Prostate gland (tissue), 2 donors: ENCODE measurements around the gene KCTD1. TPM values are rescaled to one million over a fixed set of nuclear protein-coding genes. Genes with fewer than 3 reads are reported as not detected.
A peak's percentile ranks its signal among the peaks of the same experiment; 100 is the strongest.

Experiments used
- DNase-seq: peaks from one replicate; pipeline ENCODE4 v3.0.0-alpha.2; 2019; ENCODE audit warnings: low spot score
- H3K27ac ChIP-seq, 2 donors: fragments of 200-600 bp; sonication (generic); 2 replicates each; pipeline ENCODE4 v1.5.1; 2017 to 2019
- H3K27me3 ChIP-seq: fragments of 200-600 bp; sonication (generic); replicated peaks from 2 replicates; pipeline ENCODE4 v1.5.1; 2019; ENCODE audit not compliant: insufficient read depth
- H3K36me3 ChIP-seq, 2 donors: fragments of 200-600 bp; sonication (generic); 1 replicate in 1 of 2; 2 replicates in 1 of 2; pipeline versions ENCODE4 v1.5.1 to v1.8.1; 2017 to 2019
- H3K4me1 ChIP-seq: fragments of 200-600 bp; sonication (generic); replicated peaks from 2 replicates; pipeline ENCODE4 v1.5.1; 2019
- H3K4me3 ChIP-seq, 2 donors: fragments of 200-600 bp; sonication (generic); 2 replicates each; pipeline ENCODE4 v1.5.1; 2017 to 2019
- H3K9me3 ChIP-seq: fragments of 200-600 bp; sonication (generic); 2 replicates; pipeline ENCODE4 v1.5.1; 2017
- CTCF ChIP-seq, 4 experiments: fragments of 200-600 bp in 2 of 4; fragments of 450-650 bp in 2 of 4; sonication (generic) in 2 of 4; IDR thresholded peaks; 1 replicate in 3 of 4; 2 replicates in 1 of 4; pipeline ENCODE4 v1.5.1; 2016 to 2019; ENCODE audit warnings: antibody characterized with exemption in 4 of 4, mild to moderate bottlenecking in 2 of 4, moderate library complexity in 2 of 4
- POLR2A ChIP-seq: fragments of 450-650 bp; IDR thresholded peaks from one replicate; pipeline ENCODE4 v1.6.1; 2016; ENCODE audit warnings: antibody characterized with exemption, mild to moderate bottlenecking
- POLR2AphosphoS5 ChIP-seq: sonication (generic); formaldehyde crosslinking; IDR thresholded peaks from one replicate; pipeline ENCODE4 v1.6.1; 2017; ENCODE audit warnings: antibody characterized with exemption
- WGBS: methylation state at CpG from one replicate; pipeline ENCODE4 v1.1.5; 2018; 5-methylcytosine and 5-hydroxymethylcytosine counted together
- intact Hi-C: fragments of 100-400 bp; cut with DNase I; formaldehyde crosslinking; loops from one replicate; pipeline ENCODE4 v1.14.2; 2022
- total RNA-seq, 2 donors: library from RNA; depleted of rRNA; stranded (reverse); fragments of >200 nt; gene quantifications; one replicate each; pipeline ENCODE4 v1.1.0, GENCODE V29; 2016

The KCTD1 gene
- total RNA-seq, 2 donors from 2014 or later, result 24.7 to 40.5 TPM

DNA sequence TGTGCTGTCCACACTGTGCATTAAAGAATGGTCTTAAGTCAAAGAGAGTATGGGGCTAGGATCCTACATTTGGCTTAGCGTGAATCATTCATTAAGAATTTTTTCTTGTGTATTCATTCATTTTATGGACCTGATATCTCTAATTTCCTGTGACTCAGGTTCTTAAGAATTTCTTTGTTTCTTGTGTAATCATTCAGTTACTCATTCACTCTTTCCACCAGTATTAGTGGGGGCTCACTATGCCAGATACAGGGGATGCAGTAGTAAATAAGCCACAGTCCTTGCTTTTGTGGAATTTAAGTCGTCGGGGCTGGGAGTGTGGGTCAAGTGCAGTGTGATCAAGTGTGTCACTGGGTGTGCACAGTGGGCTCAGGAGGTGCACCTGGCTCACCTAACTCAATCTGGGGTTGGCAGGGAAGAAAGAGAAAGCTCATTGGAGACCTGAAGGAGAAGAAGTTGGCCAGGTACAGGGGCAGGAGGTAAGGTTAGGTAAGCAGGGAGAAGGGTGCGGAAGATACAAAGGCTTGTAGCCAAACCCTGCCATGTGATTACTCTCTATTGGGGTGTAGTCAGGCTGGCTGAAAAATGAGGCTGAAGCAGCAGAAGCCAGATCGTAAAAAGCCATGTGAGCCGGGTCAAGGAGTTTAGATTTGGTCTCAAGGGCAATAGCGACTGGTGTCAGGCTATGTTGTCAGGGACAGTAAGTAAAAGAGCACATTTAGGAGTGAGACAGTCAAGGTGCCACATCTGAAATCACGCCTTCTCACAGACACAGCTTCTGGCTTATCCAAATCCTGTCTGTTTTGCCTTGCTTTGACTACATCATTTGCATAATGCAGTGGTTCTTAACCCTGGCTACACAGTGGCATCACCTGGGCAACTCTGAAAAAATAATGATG lies 67.2 kb downstream of the KCTD1 start:
- no peaks in the 10 kb centered on the region for H3K9me3 ChIP-seq
- no peaks in the 10 kb centered on the region for H3K36me3 ChIP-seq
- no peak overlapping the region for H3K4me3 ChIP-seq
- H3K27me3 ChIP-seq, result no peaks in the 10 kb centered on the region
- no peak for DNase-seq
- TF ChIP-seq POLR2A, result no peak
- TF ChIP-seq POLR2AphosphoS5, result no peak
- no peak for TF ChIP-seq CTCF (IDR thresholded peaks at IDR 0.05)
- intact Hi-C loops, result no loop called here
- peak overlapping the region in 1 of 2 donors; percentile 9 for H3K27ac ChIP-seq
- H3K4me1 ChIP-seq, result no peaks in the 10 kb centered on the region
- WGBS, result 58% methylated on average over 8 of the region's 8 CpGs

DNA sequence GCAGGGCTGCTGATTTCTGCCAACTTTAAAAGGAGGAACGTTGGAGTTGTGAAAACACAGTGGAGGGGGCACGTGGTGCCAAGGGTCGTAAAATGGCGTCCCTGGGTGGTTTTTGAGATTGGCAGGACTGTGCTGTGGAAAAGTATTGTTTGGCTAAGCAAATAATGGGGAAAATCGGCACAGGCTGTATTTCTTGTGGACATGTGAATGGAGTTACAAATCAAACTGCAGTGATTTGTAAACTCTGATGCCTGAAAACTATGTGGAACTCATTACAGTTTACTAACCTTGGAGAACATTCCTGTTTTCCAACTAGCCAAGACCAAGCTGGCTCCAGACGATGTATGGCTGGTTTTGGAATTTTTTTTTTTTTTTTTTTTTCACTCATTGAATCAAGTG lies 68.7 kb downstream of the KCTD1 start:
- DNase-seq, result peak; percentile 46
- TF ChIP-seq POLR2A, result no peak
- TF ChIP-seq POLR2AphosphoS5, result peak; percentile 71
- WGBS, result 11% methylated on average over 6 of the region's 6 CpGs

GRCh38 chr18:26479065-26479680 lies 69.2 kb downstream of the KCTD1 start:
- Histone ChIP-seq H3K36me3 (no peaks in the 10 kb centered on the region), H3K9me3 (no peaks in the 10 kb centered on the region), H3K4me1 (no peaks in the 10 kb centered on the region), H3K4me3 (peak overlapping the region in 1 of 2 donors; percentile 9), H3K27me3 (no peaks in the 10 kb centered on the region), H3K27ac (peak overlapping the region; percentile 79 to 80)
- intact Hi-C loops, result no loop called here
- no peak for TF ChIP-seq CTCF (IDR thresholded peaks at IDR 0.05)
- no peak for DNase-seq
- 36% methylated on average over 26 of the region's 26 CpGs for WGBS

More for the DNA sequence above, 68.7 kb downstream of the KCTD1 start:
- Histone ChIP-seq H3K4me3 (peak overlapping the region in 1 of 2 donors; percentile 9), H3K9me3 (no peaks in the 10 kb centered on the region), H3K27me3 (no peaks in the 10 kb centered on the region), H3K36me3 (no peaks in the 10 kb centered on the region), H3K27ac (peak overlapping the region; percentile 79 to 80), H3K4me1 (no peaks in the 10 kb centered on the region)
- intact Hi-C loops, result no loop called here

GRCh38 chr18:26477828-26478466 lies 70.4 kb downstream of the KCTD1 start:
- DNase-seq, result no peak
- H3K4me3 ChIP-seq, result no peak overlapping the region
- H3K27me3 ChIP-seq, result no peaks in the 10 kb centered on the region
- H3K27ac ChIP-seq, result no peak overlapping the region
- 43% methylated on average over 4 of the region's 4 CpGs for WGBS
- no peaks in the 10 kb centered on the region for H3K36me3 ChIP-seq
- TF ChIP-seq POLR2AphosphoS5, result no peak
- TF ChIP-seq CTCF (IDR thresholded peaks at IDR 0.05), result no peak
- TF ChIP-seq POLR2A, result no peak
- H3K4me1 ChIP-seq, result no peaks in the 10 kb centered on the region
- H3K9me3 ChIP-seq, result no peaks in the 10 kb centered on the region
- intact Hi-C loops, result no loop called here

DNA sequence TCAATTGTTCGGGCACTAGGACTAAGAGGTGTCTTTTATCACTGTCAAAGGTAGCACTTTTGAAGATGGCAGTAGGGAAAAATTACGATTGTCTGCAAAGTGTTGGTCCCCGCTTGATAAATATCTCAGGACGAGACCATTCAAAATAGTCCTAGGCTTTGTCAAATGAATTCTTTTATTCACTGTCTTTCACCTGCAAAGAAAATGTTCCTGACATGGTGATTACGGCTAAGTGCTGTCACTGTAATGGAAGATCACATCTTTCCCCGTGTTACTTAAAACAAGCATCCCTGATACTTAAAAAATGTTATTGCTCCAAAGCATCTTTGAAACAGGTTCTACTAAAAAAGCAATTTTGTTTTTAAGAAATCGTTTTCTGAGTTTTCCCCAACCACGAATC lies 71.7 kb downstream of the KCTD1 start:
- DNase-seq, result no peak
- intact Hi-C loops, result no loop called here
- 94% methylated on average over 8 of the region's 8 CpGs for WGBS

More for the DNA sequence above, 71.7 kb downstream of the KCTD1 start:
- no peak for TF ChIP-seq POLR2A
- Histone ChIP-seq H3K9me3 (no peaks in the 10 kb centered on the region), H3K4me3 (no peak overlapping the region), H3K4me1 (no peaks in the 10 kb centered on the region), H3K36me3 (no peaks in the 10 kb centered on the region), H3K27me3 (no peaks in the 10 kb centered on the region), H3K27ac (no peak overlapping the region)
